Hair follicle dermal papilla cell (primary cell): ENCODE measurements around the gene MORC3. TPM values are rescaled to one million over a fixed set of nuclear protein-coding genes. Genes with fewer than 3 reads are reported as not detected.

Experiments used
- small RNA-seq: library from RNA; depleted of rRNA; stranded (forward); fragments of <200 nt; gene quantifications from one replicate; pipeline ENCODE3, GENCODE V24; 2012
- total RNA-seq: library from RNA; depleted of rRNA; stranded (reverse); fragments of >200 nt; gene quantifications from 2 replicates; pipeline ENCODE4 v1.2.3, GENCODE V29; 2012

Gene MORC3, protein sequence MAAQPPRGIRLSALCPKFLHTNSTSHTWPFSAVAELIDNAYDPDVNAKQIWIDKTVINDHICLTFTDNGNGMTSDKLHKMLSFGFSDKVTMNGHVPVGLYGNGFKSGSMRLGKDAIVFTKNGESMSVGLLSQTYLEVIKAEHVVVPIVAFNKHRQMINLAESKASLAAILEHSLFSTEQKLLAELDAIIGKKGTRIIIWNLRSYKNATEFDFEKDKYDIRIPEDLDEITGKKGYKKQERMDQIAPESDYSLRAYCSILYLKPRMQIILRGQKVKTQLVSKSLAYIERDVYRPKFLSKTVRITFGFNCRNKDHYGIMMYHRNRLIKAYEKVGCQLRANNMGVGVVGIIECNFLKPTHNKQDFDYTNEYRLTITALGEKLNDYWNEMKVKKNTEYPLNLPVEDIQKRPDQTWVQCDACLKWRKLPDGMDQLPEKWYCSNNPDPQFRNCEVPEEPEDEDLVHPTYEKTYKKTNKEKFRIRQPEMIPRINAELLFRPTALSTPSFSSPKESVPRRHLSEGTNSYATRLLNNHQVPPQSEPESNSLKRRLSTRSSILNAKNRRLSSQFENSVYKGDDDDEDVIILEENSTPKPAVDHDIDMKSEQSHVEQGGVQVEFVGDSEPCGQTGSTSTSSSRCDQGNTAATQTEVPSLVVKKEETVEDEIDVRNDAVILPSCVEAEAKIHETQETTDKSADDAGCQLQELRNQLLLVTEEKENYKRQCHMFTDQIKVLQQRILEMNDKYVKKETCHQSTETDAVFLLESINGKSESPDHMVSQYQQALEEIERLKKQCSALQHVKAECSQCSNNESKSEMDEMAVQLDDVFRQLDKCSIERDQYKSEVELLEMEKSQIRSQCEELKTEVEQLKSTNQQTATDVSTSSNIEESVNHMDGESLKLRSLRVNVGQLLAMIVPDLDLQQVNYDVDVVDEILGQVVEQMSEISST
- total RNA-seq, result 28.7 and 42.7 TPM in 2 replicates

DNA sequence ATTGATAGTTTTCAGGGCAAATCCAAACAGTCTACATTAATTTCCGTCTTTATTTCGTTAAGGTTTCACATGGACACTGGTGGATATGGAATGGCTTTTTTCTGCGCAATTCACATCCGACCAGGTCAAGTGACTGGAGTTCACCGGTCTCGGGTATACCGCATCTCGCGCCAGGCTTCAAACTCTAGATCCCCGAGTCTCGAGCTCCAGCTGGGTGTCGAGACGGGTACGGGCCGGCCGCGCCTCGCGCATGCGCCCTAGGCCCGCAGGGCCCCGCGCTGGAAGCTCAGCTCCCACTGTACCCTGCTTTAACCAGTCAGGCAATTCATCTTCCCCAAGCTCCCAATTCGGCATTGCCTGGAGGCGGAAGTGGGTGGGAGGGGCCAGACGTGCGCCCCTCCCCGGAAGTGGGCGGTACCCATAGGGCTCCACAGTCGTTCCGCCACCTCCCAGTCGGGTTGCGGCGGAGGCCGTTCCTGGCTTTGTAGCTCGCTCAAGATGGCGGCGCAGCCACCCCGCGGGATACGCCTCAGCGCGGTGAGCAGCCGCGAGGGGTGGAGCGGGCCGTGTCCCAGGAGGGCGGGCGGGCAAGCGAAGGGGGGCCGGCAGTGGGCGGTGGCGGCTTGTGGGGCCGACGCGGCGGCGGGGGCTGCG lies at the start of gene MORC3:
Gene MORC3, plus strand, starts transcription at position 431 of the 654 bp plus-strand sequence. Its CDS starts 68 bp downstream, at position 499.

DNA sequence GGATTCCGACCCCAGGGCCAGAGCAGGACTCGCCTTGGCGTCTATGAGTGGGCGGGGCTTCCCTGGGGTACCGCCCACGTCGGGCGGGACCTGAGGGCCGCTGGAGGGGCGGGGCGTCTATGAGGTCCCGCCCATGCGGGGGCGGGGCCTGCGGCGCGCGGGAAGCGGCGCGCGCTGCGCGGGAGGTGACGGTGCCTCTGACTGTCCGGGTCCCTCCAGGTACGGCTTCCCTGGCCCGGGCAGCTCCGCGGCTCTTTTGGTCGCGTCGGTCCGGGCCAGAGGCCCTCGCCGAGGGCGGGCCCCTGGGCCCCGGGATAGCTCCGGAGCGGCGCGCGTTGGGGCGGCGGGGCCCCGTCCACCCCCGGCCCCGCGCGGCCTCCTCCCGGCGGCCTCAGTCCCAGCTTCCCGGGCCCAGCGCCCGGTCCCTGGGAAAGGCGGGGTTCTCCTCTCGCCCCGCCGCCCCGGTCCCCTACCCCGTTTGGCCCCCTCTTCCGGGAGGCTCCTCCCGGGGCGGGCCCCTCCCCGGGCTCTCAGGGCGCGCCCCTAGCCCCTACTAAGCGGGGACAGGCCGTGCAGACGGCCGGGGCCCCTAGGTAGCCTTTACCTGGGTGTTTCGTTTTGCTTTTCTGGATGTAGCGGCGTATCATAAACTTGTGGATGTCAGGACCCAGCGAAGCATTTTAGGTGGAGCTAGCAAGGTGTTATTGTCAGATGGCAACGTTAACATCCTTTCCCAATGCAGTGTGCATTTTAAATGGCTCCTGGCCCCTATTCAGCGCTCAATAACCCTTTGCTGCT lies 65.4 kb downstream of the MORC3 start, which contains the start of gene CHAF1B:
Gene CHAF1B, plus strand, starts transcription at position 160 of the 798 bp plus-strand sequence. CDS start 745 bp downstream, outside the sequence.

Small RNA genes lying within 50 kb of the gene (small RNA-seq; reads per million reads assigned to genes)
- gene ATP5MFP1, result not detected

Other genes starting within 250 kb of the MORC3 start
- gene CBR3, start 185.1 kb upstream of the MORC3 start, total RNA-seq, result 14.4 and 15.1 TPM in 2 replicates
- 16.5 and 17.0 TPM in 2 replicates for gene DOP1B, start 163.4 kb upstream of the MORC3 start, total RNA-seq
- gene CHAF1B, start 65.2 kb downstream of the MORC3 start, total RNA-seq, result 1.9 and 2.3 TPM in 2 replicates
- not detected in 2 replicates for gene CLDN14, start 159.9 kb downstream of the MORC3 start, total RNA-seq